K562 (cell line): Measurements from ENCODE around the gene ST6GALNAC2. TPM values are rescaled to one million over a fixed set of nuclear protein-coding genes. Genes with fewer than 3 reads are reported as not detected.

ENCODE experiments used
- ATAC-seq: fragments of 200-7000 bp; cut with Tn5 transposase; 3 replicates; pipeline ENCODE4 v1.9.1; 2020; ENCODE audit warnings: moderate library complexity
- BruUV-seq: library from RNA; stranded (reverse); fragments of 400-500 nt; replicated peaks from 2 replicates; lab custom pipeline; 2021; lab: Mats Ljungman, UMichigan
- CTCF ChIA-PET: fragments of 300-600 bp; formaldehyde crosslinking; extraction: SDS; loops from one replicate; lab custom pipeline; 2021; ENCODE audit warnings: low intra/inter-chr PET ratio; lab: Yijun Ruan, JAX
- POLR2A ChIA-PET: fragments of 300-600, 350-650 bp; sonication (Branson Sonifier 250); formaldehyde crosslinking; extraction: SDS; loops from one replicate; lab custom pipeline; 2021; ENCODE audit warnings: antibody characterized with exemption, inconsistent platforms; lab: Yijun Ruan, JAX
- DNase-seq, 4 experiments: peaks; one replicate each; pipeline versions ENCODE4 v3.0.0 to v3.0.0-alpha.2; 2011 to 2018; ENCODE audit warnings: low spot score in 3 of 4, mixed read lengths in 3 of 4; ENCODE audit errors: extremely low read depth in 1 of 4
- FAIRE-seq: peaks from 2 replicates; lab custom pipeline; 2011; peaks lifted over from hg19 to GRCh38; lab: Jason Lieb, UNC
- H2AFZ ChIP-seq: 2 replicates; pipeline ENCODE4 v1.6.0; 2011; ENCODE audit warnings: low read depth, low read length, control low read depth, inconsistent platforms
- H3K27ac ChIP-seq: fragments of 200-600 bp; 3 replicates; pipeline ENCODE4 v1.8.0; 2011; ENCODE audit warnings: low read depth, mild to moderate bottlenecking, control low read depth, inconsistent platforms, low read length, moderate library complexity, mixed read lengths; ENCODE audit errors: extremely low read depth
- H3K27me3 ChIP-seq, 2 experiments: fragments of 300-600 bp in 1 of 2; 2 replicates in 1 of 2; 3 replicates in 1 of 2; pipeline versions ENCODE4 v1.6.0 to v1.8.0; 2011; ENCODE audit warnings: inconsistent platforms in 2 of 2, low read length in 2 of 2, mild to moderate bottlenecking in 1 of 2, mixed read lengths in 1 of 2, moderate library complexity in 1 of 2; ENCODE audit not compliant: control insufficient read depth in 2 of 2, insufficient read depth in 2 of 2
- H3K36me3 ChIP-seq: fragments of 300-600 bp; 3 replicates; pipeline ENCODE4 v1.8.0; 2011; ENCODE audit warnings: mild to moderate bottlenecking, low read length, inconsistent platforms; ENCODE audit not compliant: control insufficient read depth, insufficient read depth
- H3K4me1 ChIP-seq, 2 experiments: fragments of 200-600 bp in 1 of 2; replicated peaks in 1 of 2; 2 replicates in 1 of 2; 3 replicates in 1 of 2; pipeline versions ENCODE4 v1.5.1 to v1.8.0; 2011; ENCODE audit warnings: inconsistent platforms in 2 of 2, low read length in 2 of 2, mild to moderate bottlenecking in 1 of 2, mixed read lengths in 1 of 2, moderate library complexity in 1 of 2; ENCODE audit not compliant: control insufficient read depth in 2 of 2, insufficient read depth in 2 of 2
- H3K4me2 ChIP-seq: 2 replicates; pipeline ENCODE4 v1.6.1; 2011; ENCODE audit warnings: low read length, control low read depth, inconsistent platforms, mixed read lengths; ENCODE audit not compliant: insufficient read depth
- H3K4me3 ChIP-seq: fragments of 200-600 bp; sonication (generic), shearing (Covaris generic); 2 replicates; pipeline ENCODE4 v1.5.1; 2016; ENCODE audit warnings: control low read depth, inconsistent platforms
- H3K79me2 ChIP-seq: fragments of 200-600 bp; 3 replicates; pipeline ENCODE4 v1.8.0; 2011; ENCODE audit warnings: low read length, inconsistent platforms; ENCODE audit not compliant: control insufficient read depth, insufficient read depth
- H3K9ac ChIP-seq, 2 experiments: 2 replicates each; pipeline versions ENCODE4 v1.6.0 to v1.6.1; 2011; ENCODE audit warnings: low read depth in 2 of 2, low read length in 2 of 2, control low read depth in 1 of 2, inconsistent platforms in 1 of 2, mild to moderate bottlenecking in 1 of 2, mixed read lengths in 1 of 2; ENCODE audit not compliant: insufficient read depth in 1 of 2
- H3K9me1 ChIP-seq: one replicate; pipeline ENCODE4 v1.6.0; 2011; ENCODE audit warnings: inconsistent platforms, mild to moderate bottlenecking, low read length, moderate library complexity; ENCODE audit not compliant: control insufficient read depth, insufficient read depth
- H3K9me3 ChIP-seq: replicated peaks from 2 replicates; pipeline ENCODE4 v1.5.1; 2011; ENCODE audit warnings: low read depth, low read length, inconsistent platforms; ENCODE audit not compliant: control insufficient read depth, insufficient read depth
- H4K20me1 ChIP-seq: replicated peaks from 2 replicates; pipeline ENCODE4 v1.6.1; 2011; ENCODE audit warnings: low read length, inconsistent platforms, mixed read lengths; ENCODE audit not compliant: control insufficient read depth, insufficient read depth
- BACH1 ChIP-seq: fragments of 200-800 bp; sonication (Bioruptor generic); IDR thresholded peaks from 2 replicates; pipeline ENCODE4 v1.6.1; 2016; ENCODE audit warnings: missing genetic modification characterization, missing compliant biosample characterization
- CBX2 ChIP-seq: fragments of 200-600 bp; sonication (generic); IDR thresholded peaks from one replicate; pipeline ENCODE4 v1.6.1; 2012; ENCODE audit warnings: mild to moderate bottlenecking, low read length, inconsistent platforms; ENCODE audit not compliant: insufficient read depth, poor library complexity, severe bottlenecking
- EGR1 ChIP-seq: fragments of 450-650 bp; conservative IDR thresholded peaks from 2 replicates; pipeline ENCODE4 v1.6.1; 2017; ENCODE audit warnings: mild to moderate bottlenecking
- FIP1L1 ChIP-seq: fragments of 200-400 bp; formaldehyde crosslinking; IDR thresholded peaks from 2 replicates; pipeline ENCODE4 v1.6.1; 2018; ENCODE audit warnings: mild to moderate bottlenecking, low read depth, low read length; ENCODE audit not compliant: poor library complexity, severe bottlenecking
- FUS ChIP-seq: fragments of 200-400 bp; formaldehyde crosslinking; optimal IDR thresholded peaks from 2 replicates; pipeline ENCODE3; 2017; ENCODE audit warnings: low read depth, low read length
- MCM3 ChIP-seq: fragments of 450-650 bp; IDR thresholded peaks from 2 replicates; pipeline ENCODE4 v1.6.1; 2016
- MEIS2 ChIP-seq: fragments of 450-650 bp; IDR thresholded peaks from 2 replicates; pipeline ENCODE4 v1.6.1; 2014; ENCODE audit warnings: mild to moderate bottlenecking; ENCODE audit not compliant: partially characterized antibody
- MTA2 ChIP-seq: fragments of 450-650 bp; IDR thresholded peaks from 2 replicates; pipeline ENCODE4 v1.6.1; 2016; ENCODE audit warnings: low read depth
- NRF1 ChIP-seq, 2 experiments: fragments of 450-650 bp; IDR thresholded peaks in 1 of 2; conservative IDR thresholded peaks in 1 of 2; 2 replicates each; pipeline ENCODE4 v1.6.1; 2014; ENCODE audit warnings: mild to moderate bottlenecking in 2 of 2
- PURB ChIP-seq: sonication (generic); formaldehyde crosslinking; IDR thresholded peaks from 2 replicates; pipeline ENCODE4 v1.9.0; 2021; ENCODE audit warnings: low read depth, mild to moderate bottlenecking, missing genetic modification reagents
- TAL1 ChIP-seq: fragments of 450-650 bp; IDR thresholded peaks from 2 replicates; pipeline ENCODE4 v1.6.1; 2016; ENCODE audit warnings: mild to moderate bottlenecking
- ZNF121 ChIP-seq: sonication (generic); formaldehyde crosslinking; conservative IDR thresholded peaks from 2 replicates; pipeline ENCODE4 v1.8.0; 2022; ENCODE audit warnings: missing genetic modification reagents
- ZNF324 ChIP-seq: fragments of 250-450 bp; sonication (Bioruptor Pico); IDR thresholded peaks from 2 replicates; pipeline ENCODE4 v1.4.0; 2020; ENCODE audit warnings: mild to moderate bottlenecking
- ZNF592 ChIP-seq: fragments of 450-650 bp; IDR thresholded peaks from 2 replicates; pipeline ENCODE4 v1.6.1; 2017; ENCODE audit warnings: antibody characterized with exemption, mild to moderate bottlenecking
- WGBS: fragments of 100-300 bp; shearing (Covaris generic); methylation state at CpG from one replicate; pipeline ENCODE4 v1.1.6; 2016; ENCODE audit warnings: low coverage, mixed read lengths; ENCODE audit not compliant: insufficient coverage; ENCODE audit errors: missing lambda C conversion rate; 5-methylcytosine and 5-hydroxymethylcytosine counted together
- in situ Hi-C: fragments of 300-500 bp; cut with MboI; formaldehyde crosslinking; loops from 4 replicates; pipeline ENCODE4 v1.15.0; 2018; ENCODE audit warnings: inconsistent platforms, mixed read lengths
- intact Hi-C: fragments of 100-400 bp; cut with micrococcal nuclease; formaldehyde crosslinking; loops from 2 replicates; pipeline ENCODE4 v1.14.2; 2022
- polyA plus RNA-seq, 8 experiments: library from polyadenylated mRNA; depleted of rRNA in 4 of 8; stranded (reverse) in 5 of 8; unstranded in 3 of 8; fragments of >200 nt; fragmentation: Nextera tagmentation in 2 of 8; fragmentation: Illumina TruSeq in 1 of 8; extraction: Ambion mirVana in 2 of 8; extraction: Trizol in 1 of 8; gene quantifications; 2 replicates each; pipeline versions ENCODE4 v1.2.1 to v1.2.3, GENCODE V29; 2011 to 2014; ENCODE audit warnings: inconsistent platforms in 1 of 8, missing spikeins in 1 of 8
- total RNA-seq, 7 experiments: library from RNA; depleted of rRNA in 6 of 7; stranded (reverse); fragments of >200 nt in 6 of 7; fragmentation: Illumina TruSeq in 2 of 7; extraction: Trizol in 2 of 7; gene quantifications; 2 replicates each; pipeline versions ENCODE4 v1.2.1 to v1.2.3, GENCODE V29; 2011 to 2021; ENCODE audit warnings: low replicate concordance in 1 of 7

The ST6GALNAC2 gene
- total and polyA plus RNA-seq, 9 of the 15 experiments (the other 6 are each of a cell fraction or from before 2014, with no cell fraction given), result 0.18 TPM; not detected in 8

- H3K27me3 ChIP-seq, result no peaks in the 10 kb centered on the region
- intact Hi-C loops, result no loop called here
- no peak overlapping the region for H3K9ac ChIP-seq
- CTCF ChIA-PET, result no interaction called here
- no peak overlapping the region for H3K4me3 ChIP-seq
- ATAC-seq (no peak), FAIRE-seq (no peak), DNase-seq (no peak)
- no peaks in the 10 kb centered on the region for H4K20me1 ChIP-seq
- H3K4me1 ChIP-seq, result peaks cover 3 to 11% of the 10 kb centered on the region in 2 experiments; a peak in 4 of 5 replicates
- H3K4me2 ChIP-seq, result no peak overlapping the region
- H2AFZ ChIP-seq, result no peak overlapping the region
- H3K27ac ChIP-seq, result no peak overlapping the region
- no peaks in the 10 kb centered on the region for H3K36me3 ChIP-seq
- TF ChIP-seq ZNF121 (peak; percentile 54), MEIS2 (no peak)
- H3K79me2 ChIP-seq, result no peaks in the 10 kb centered on the region
- in situ Hi-C loops, result no loop called here
- POLR2A ChIA-PET, result interaction anchor here (1.0 to 4.1 kb wide), 7 partner anchors 9 to 69 kb away, joined by 3 to 33 read pairs (median 5); no protein-coding TSS in a partner anchor
- H3K9me3 ChIP-seq, result peaks cover 6% of the 10 kb centered on the region
- no TSS peak for BruUV-seq
- WGBS, result 56% methylated on average over 4 of the region's 4 CpGs
- no peaks in the 10 kb centered on the region for H3K9me1 ChIP-seq
Measured at GRCh38 chr17:76612465-76612864, 26.8 kb upstream of the ST6GALNAC2 start.

GRCh38 chr17:76611758-76612157 lies 26.1 kb upstream of the ST6GALNAC2 start:
- Histone ChIP-seq H3K9ac (peak overlapping the region in 1 of 2 experiments; percentile 78; a peak in 1 of 4 replicates), H3K79me2 (no peaks in the 10 kb centered on the region), H4K20me1 (no peaks in the 10 kb centered on the region), H2AFZ (no peak overlapping the region), H3K9me1 (no peaks in the 10 kb centered on the region), H3K27me3 (no peaks in the 10 kb centered on the region), H3K36me3 (no peaks in the 10 kb centered on the region), H3K4me3 (no peak overlapping the region), H3K4me2 (no peak overlapping the region), H3K9me3 (peaks cover 6% of the 10 kb centered on the region), H3K4me1 (peaks cover 3 to 11% of the 10 kb centered on the region in 2 experiments; a peak in 4 of 5 replicates), H3K27ac (no peak overlapping the region)
- ChIA-PET POLR2A (interaction anchor here (0.5 to 4.1 kb wide), 8 partner anchors 10 to 230 kb away, joined by 3 to 33 read pairs (median 4); no protein-coding TSS in a partner anchor), CTCF (no interaction called here)
- no peak for DNase-seq
- in situ Hi-C loops, result no loop called here
- peak; percentile 64 for ATAC-seq
- intact Hi-C loops, result no loop called here
- WGBS, result 55% methylated on average over 4 of the region's 4 CpGs
- no TSS peak for BruUV-seq
- FAIRE-seq, result no peak
- TF ChIP-seq ZNF324 (CRISPR knock-in tag), result no peak
- TF ChIP-seq FIP1L1, result no peak
- TF ChIP-seq BACH1 (tag), result no peak
- TF ChIP-seq EGR1, result no peak
- TF ChIP-seq FUS, result no peak
- TF ChIP-seq MCM3, result no peak
- no peak for TF ChIP-seq CBX2
- TF ChIP-seq MTA2, result no peak
- no peak for TF ChIP-seq PURB (CRISPR knock-in tag)
- 0 out of 2 replicates have a peak, but pooled peaks have one; percentile 8 for TF ChIP-seq ZNF592
- 0 out of 2 replicates have a peak, but pooled peaks have one; percentile 2 for TF ChIP-seq TAL1
- no peak for TF ChIP-seq NRF1 (conservative IDR thresholded peaks at IDR 0.05 in 1 of 2, IDR thresholded peaks at IDR 0.05 in 1 of 2)
